HG02642 (cell line): Measurements from ENCODE around the gene DDX49.

Experiments
- ATAC-seq: cut with Tn5 transposase; IDR thresholded peaks from one replicate; pipeline ENCODE4 v1.9.1; 2021; ENCODE audit warnings: mild to moderate bottlenecking; ENCODE audit not compliant: unreplicated experiment, poor library complexity

Gene DDX49, protein sequence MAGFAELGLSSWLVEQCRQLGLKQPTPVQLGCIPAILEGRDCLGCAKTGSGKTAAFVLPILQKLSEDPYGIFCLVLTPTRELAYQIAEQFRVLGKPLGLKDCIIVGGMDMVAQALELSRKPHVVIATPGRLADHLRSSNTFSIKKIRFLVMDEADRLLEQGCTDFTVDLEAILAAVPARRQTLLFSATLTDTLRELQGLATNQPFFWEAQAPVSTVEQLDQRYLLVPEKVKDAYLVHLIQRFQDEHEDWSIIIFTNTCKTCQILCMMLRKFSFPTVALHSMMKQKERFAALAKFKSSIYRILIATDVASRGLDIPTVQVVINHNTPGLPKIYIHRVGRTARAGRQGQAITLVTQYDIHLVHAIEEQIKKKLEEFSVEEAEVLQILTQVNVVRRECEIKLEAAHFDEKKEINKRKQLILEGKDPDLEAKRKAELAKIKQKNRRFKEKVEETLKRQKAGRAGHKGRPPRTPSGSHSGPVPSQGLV

DNA sequence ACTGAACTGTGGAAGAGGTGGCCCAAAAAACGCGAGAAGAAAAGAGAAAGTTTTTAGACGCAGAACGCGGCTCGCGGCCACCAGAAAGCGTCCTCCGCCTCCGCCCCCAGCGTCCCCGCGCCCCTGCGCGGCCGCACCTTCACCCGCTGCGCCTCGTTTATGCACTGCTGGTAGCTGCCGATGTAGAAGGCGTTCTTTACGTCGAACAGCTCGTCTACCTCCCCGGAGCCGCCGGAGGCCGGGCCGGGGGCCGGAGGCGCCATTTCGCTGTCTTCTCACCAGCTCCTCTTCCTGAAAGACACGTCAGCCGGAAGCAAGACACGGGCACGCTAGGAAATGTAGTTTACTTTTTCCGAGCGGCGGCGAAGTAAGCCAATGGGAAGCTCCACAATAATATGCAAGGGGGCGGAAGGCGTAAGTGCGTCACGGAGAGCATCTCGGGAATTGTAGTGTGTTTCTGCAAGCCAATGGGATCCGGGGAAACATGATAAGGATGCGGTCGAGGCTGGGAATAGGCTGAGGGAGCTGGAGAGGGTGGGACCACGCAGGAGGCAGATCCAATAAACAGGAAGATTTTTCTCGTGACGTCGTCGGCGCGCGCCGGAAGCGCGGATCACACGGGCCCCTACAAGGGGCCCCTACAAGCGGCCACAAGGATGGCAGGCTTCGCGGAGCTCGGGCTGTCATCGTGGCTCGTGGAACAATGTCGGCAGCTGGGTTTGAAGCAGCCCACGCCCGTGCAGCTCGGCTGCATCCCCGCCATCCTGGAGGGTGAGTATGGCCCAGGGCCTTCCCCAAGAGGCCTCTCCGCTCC, at the start of gene DDX49, which contains the start of gene COPE:
DDX49 (plus strand) TSS at position 630 of the 814 bp plus-strand sequence; CDS start at position 657, 27 bp downstream.
COPE (minus strand) TSS at position 302 of the 814 bp plus-strand sequence; CDS start at position 263, 39 bp downstream.
- peak; percentile 93 for ATAC-seq

DNA sequence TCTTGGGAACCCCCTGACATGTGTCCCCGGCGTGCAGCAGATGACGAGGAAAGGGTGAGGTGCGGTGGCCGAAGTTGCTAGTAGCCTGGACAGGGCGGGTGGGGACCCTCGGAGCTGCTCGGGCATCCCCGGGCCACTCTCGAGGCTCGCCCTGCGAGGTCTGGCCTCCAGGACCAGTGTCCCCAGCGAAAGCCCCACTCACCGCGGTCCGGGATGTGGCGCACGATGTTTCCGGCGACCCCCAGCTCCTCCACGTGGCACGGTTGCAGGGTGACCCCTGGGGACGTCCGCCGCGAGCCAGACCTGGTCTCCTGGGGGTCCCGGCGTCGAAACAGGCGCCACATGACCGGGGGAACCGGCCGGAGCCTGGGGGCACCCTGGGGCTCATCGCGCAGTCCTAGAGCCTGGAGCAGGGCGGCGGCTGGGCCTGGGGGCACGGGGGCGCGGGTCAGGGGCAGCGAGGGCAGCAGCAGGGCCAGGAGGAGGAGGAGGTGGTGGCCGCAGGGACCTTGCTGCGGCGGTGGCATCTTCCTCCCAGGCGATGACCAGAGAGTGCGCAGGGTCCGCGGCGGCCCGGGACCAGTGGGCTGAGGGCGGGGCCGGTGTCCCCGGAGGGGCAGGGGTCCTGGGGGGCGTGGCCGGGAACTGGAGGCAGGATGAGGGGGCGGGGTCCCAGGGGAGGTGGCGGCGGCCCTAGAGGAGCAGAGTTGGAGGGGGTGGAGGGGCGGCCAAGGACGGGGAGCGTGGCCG, 49.6 kb upstream of the DDX49 start:
- no peak for ATAC-seq

DNA sequence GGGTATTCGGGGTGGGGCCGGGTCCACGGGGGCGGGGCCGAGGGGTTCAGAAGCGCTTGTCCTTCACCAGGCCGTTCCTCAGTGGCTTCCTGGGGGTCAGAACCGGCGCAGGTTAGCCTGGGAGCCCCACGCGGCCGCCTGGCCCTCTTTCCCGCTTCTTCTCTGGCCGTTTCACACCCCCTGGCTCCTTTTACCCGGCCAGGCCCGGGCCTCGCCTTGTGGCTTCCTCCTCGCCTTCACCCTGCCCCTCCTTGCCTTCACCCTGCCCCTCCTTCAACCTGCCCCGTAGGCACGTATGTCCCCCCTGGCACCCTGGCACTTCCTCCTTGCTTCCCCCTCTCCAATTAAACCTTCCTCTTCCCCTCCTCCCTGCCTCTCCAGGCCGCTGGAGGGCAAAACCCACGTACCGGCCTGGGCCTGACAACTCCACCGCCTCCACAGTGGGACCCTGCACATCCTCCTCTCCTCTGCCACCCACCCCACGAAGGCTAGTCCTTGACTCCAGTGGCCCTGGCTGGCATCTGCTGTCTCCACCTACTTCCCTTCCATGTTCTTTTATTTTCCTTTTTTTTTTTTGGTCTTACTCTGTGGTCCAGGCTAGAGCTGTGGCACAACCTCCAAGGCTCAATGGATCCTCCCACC, 48.9 kb upstream of the DDX49 start:
- no peak for ATAC-seq

DNA sequence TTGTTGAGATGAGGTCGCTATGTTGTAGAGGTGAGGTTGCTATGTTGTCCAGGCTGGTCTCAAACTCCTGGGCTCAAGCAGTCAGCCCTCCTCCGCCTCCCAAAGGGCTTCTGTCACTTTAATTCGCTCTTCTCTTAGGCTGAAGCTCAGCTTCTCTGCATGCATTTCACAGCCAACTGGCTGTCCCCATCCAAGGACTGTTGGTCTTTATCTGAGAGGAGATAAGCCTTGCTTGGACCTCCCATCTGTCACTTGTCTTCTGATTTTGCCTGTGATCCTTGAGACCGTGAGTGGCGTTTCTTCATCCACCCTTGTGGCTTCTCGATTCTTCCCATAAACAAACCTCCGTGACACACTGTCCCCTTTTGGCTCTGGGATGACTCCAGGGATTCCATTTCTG, 48.0 kb upstream of the DDX49 start:
- no peak for ATAC-seq

DNA sequence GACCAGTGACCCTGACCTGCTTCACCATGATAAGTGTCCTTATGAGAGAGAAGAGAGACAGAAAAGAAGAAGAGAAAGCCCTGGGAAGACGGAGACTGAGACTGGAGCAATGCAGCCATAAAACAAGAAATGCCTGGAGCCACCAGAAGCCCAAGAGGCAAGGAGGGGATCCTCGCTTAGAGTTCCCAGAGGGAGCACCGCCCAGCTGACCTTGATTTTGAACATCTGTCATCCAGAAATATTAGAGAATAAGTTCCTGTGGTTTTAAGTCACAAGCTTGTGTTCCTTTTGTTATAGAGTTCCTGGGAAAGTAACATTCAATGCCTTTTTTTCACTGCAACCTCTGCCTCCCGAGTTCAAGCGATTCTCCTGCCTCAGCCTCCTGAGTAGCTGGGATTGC, 43.8 kb upstream of the DDX49 start:
- no peak for ATAC-seq

DNA sequence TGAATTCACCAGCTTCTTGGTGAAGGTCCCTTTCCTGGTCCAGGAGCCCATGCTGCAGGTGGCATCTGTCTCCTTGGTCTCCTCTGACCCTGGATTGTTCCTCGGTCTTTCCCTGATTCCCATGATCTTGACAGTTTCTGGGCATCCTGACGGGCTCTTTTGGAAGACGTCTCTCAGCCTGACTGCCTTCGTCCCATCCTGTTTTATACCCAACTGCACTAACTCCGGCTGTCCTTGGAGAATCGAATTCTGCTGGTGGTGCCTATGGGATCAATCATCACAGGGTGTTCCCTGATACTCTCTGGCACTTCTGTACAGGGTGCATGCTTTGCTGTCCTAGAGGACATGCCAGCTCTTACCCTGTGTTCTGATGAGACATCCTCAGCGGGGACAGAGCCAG, 42.6 kb upstream of the DDX49 start:
- ATAC-seq = no peak

DNA sequence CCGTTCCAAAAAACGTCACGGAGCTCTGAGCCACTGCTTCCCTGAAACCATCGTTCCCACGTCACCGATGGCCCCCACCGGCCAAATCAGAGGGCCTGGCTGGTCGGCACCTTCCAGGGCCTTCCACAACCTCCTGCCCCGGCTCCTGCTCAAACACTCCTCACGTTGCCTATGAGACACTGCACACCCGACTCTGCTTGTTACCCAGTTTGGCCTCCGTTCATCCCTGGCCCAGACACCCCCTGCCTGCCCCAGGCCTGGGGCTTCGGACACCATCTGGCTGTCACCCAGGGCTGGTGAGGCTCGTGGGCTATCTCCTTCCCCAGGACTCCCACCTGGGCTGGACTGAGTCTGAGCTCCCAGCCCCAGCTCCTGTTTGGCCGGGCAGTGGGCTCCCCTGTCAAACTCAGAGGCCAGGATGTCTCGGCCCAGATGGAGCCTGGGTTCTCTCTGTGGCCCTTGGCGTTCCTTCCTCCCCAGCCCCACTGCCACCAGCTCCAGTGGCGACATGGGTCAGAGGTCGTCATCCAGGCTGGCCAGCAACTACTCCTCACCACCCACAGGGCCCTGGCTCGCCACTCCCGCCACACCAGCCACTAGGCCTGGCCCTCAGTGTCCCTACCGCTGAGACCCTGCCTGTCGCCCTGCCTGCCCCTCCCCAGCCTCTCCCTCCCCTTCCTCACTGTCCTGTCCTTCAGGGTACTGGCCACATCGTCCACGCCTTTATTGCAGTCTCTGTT, 41.3 kb upstream of the DDX49 start:
- ATAC-seq = no peak

DNA sequence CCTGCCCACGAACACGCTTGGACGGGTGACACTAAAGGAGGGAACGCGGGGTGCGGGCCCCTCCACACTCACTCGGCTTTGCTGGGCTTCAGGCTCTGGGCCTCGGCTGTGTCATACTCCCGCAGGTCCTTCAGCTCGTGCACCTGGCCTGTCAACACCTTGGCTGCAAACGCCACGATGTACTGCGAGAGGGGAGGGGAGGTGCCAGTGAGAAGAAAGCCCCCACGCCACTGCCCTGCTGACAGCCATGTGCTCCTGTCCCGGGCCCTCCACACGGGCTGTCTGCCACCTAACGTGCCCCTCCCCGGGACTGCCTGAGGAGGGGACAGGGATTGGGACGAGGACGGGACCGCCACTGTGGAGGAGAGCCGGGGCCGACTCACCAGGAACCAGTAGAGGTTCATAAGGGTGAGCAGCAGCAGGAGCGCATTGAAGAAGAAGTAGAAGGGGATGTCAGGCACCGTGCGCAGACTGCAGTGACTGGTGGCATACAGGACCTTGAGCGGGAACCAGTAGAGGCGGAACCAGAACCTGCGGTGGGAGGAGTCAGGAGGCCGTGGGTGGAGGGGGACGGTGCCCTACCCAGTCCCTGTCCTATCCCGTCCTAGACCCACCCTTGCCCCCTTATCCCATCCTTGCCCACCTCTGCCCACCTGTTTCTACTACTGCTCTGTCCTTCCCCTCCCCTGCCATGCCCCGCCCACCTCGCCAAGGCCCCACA, 40.5 kb upstream of the DDX49 start:
- ATAC-seq = no peak

DNA sequence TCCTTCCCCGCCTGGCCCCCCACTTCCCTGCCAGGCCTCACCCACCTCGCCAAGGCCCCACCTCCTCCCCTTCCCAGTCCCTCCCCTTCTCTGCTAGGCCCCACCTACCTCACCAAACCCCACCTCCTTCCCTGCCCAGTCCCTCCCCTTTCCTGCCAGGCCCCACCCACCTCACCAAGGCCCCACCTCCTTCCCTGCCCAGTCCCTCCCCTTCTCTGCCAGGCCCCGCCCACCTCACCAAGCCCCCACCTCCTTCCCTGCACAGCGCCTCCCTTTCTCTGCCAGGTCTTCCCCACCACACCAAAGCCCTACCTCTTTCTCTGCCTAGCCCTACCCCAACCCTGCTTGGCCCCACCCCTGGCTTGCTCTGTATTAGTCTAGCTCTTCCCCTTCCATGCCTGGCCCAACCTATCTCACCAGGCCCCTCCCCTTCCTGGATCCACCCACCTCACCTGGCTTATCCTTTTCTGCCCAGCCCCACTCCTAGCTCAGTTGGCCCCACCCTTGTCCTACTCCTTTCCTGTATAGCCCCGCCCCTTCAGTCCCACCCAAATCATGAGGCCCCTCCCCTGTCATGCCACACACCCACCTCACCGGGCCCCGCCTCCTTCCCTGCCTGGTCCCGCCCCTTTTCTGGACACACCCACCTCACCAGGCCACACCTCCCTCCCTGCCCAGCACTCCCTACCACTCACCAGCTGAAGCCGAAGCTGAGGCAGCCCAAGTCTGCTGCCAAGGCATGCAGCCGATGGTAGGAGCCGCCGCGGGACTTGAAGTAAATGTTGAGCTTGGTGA, 39.7 kb upstream of the DDX49 start:
- ATAC-seq = no peak

DNA sequence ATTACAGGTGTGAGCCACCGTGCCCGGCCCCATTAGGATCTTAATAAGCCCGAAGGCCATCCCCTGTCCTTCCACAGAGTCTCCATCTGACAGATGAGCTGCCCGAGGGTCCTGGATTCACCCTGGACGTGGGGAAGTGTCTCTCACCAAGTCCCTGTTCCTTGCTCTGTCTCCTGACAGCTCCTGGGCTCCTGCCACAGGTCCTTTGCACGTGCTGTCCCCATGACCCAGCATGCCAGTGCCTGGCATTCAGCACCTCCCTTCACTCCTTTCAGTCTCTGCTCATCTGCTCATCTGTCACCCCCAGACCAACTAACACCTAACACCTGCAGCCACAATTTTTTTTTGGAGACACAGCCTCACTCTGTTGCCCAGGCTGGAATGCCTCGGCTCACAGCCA, 38.0 kb upstream of the DDX49 start:
- no peak for ATAC-seq

DNA sequence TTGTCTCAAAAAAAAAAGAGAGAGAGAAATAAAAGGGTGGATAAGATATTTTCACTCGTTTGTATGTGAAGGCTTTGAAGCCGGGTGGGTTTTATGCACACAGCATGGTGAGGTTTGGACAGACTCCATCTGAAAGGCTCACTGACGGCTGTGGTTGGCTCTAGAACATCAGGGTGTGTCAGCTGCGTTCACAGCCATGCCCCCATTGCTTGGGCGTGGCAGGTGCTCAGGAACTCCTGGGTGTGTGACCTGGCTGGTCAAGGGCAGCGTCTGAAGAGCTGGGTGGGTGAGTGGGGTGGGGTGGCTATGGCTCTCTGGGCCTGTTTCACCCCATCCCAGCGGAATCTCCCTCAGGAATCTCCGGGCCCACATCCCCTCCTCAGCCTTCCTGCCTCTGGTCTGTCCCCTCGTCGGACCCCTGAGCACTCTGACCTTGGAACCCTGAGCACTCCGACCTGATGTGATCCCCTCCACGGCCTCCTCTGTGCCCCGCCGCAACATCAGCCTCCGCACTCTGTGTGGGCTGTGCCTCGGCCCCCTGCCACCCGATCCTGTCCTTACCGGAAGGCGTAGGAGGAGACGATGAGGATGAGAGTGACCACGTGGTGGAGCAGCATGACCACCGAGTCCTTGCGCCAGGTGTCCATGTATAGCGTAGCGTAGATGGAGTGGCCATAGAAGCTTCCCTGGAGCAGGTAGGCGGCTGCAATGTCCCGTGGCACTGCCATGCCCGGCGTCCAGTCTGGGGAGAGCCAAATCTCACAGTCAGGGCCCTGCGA, 35.8 kb upstream of the DDX49 start:
- ATAC-seq = no peak

DNA sequence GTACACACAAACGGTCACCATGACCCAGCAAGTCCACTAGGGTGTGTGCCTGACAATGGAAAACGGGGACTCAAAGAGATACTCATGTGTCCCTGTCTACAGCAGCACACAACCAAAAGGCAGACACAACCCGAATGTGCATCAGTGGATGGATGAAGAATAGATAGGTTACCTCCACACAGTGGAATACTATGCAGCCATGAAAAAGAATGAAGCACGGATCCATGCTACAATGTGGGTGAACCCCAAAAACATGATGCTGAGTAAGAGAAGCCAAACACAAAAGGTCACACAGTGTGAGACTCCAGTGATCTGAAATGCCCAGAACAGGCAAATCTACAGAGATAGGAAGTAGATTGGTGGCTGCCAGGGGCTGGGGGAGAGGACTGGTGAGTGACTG, 32.5 kb upstream of the DDX49 start:
- no peak for ATAC-seq

DNA sequence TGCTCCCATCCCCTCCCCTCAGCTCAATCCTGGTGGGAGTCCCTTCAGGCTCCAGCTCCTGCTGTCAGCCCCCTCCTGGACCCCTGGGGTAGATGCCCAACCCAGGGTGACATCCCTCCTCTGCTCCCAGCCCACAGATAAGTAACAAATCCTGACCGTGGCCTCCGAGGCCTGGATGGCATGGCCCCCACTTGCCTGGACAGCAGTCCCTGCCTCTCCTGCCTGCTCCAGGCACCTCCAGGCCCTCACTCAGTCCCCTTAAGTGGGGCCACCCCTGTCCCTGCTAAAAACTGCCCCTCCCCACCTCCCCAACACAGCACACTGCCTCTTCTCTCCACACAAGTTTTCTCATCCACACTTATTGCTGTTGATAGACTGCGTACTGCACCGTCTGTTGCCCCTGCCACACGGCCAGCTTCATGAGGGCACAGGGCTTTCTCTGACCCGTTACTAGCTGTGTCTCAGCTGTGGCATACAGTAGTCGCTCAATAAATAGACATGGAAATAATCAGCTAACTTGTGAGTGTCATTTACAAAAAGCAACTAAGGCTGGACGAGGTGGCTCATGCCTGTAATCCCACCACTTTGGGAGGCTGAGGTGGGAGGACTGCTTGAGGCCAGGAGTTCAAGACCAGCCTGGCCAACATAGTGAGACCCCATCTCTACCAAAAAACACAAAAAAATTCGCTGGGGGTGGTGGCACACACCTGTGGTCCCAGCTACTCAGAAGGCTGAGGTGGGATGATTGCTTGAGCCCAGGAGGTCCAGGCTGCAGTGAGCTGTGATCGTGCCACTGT, 29.4 kb upstream of the DDX49 start:
- ATAC-seq = no peak

DNA sequence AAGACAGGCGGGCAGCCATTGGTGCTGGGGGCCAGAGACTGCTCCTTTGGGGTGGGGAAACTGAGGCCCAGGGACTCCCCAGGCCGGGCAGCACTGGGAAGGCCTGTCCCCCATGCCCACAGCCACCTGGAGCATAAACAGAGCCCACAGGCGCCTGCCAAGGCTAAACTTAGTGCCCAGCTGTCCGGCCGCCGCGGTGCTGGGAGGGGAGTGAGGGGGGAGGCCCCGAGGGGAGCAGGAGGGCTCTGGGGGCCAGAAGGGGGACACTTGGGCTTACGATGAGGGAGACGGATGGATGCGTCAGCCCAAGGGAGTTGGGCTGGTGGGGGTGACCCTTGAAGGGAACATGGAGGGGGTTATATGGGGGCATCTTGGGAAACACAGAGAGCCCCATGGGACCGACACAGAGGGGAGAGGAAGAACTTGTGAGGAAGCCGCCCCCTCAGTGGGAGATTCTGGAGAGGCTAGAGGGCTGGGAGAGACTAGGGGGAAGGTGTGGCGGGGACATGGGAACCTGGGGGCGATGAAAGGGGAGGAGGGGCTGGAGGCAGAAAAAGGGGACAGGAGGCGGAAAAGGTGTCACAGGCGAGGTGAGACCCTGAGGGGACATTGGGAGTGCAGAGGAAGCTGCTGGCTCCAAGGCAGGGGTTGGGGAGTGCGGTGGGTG, 25.8 kb upstream of the DDX49 start:
- no peak for ATAC-seq

DNA sequence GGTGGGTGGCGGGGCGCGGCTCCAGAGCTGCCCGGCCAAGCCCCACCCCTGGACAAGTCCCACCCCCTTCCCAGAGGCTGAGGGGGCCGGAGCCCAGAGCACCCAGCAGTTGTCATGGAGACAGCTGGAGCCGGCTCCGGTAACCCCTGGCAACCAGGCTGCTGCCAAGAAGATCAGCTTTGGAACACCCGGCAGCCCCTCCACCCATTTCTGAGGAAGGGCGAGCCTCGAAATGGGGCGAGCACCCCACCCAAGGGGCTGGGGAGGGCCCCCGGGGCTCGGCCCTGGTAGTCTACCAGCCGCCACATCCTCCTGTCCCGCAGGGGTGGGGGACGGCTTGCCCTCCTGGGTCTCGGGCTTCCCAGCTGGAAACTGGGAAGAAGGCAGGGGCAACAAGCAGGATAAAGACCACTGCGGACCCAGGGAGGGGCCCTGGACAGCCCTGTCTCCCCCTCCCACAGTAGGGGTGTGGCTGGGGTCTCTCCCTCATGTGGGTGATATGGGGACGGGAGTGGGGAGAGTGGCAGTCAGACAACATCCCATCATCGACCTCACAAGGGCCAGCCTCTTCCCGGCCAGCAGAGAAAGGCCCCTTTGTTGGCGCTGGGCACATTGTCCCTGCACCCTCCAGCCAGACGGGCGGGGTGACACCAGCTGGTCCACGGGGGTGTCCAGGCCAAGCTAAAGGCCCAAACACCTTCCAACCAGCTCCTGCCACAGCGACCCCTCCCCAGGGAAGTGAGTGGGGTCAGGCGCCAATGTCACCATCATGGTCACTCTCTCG, 25.1 kb upstream of the DDX49 start:
- ATAC-seq = no peak
